ENCODE data around the gene DMWD.

DNA sequence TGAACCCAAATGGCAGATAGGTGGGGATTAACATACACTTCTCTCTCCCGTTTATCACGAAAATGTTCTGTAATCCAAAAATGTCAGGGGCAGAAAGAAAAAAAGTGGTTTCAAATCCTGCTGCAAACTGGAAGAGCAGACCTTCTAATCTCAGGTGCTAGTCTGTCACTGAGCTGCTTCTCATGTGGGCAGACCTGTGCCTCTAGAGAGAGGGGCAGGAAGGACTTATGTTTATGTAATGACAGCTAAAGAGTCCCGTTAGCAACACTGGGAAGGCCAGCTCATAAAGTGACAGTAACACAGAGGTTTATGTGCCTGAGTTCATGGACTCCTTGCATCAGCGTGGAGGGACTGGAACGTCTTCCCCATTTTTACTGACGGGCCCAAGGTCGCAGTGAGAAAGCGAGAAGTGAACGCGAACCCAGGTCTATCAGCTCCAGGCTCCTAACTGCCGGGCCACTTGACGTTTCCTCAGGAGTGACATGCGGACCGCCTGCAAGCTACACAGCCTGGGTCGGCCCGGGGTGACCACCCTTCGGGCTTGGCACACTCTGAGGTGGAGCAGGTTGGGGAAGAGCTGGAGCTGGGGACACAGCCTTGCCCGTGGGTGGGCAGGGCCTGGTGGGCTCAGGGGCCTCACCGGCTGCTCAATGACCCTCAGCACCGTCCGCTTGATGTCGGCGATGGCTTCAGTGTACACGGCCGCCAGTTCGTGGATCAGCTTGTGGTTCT is 32.1 kb upstream of the DMWD start:
- TF ChIP-seq, protein P1, sequence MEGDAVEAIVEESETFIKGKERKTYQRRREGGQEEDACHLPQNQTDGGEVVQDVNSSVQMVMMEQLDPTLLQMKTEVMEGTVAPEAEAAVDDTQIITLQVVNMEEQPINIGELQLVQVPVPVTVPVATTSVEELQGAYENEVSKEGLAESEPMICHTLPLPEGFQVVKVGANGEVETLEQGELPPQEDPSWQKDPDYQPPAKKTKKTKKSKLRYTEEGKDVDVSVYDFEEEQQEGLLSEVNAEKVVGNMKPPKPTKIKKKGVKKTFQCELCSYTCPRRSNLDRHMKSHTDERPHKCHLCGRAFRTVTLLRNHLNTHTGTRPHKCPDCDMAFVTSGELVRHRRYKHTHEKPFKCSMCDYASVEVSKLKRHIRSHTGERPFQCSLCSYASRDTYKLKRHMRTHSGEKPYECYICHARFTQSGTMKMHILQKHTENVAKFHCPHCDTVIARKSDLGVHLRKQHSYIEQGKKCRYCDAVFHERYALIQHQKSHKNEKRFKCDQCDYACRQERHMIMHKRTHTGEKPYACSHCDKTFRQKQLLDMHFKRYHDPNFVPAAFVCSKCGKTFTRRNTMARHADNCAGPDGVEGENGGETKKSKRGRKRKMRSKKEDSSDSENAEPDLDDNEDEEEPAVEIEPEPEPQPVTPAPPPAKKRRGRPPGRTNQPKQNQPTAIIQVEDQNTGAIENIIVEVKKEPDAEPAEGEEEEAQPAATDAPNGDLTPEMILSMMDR (IDR thresholded peaks at IDR 0.05; ENCODE audit: borderline replicate concordance, extremely low read depth, low read length, poor library complexity, severe bottlenecking): no peak
- TF ChIP-seq EZH2 (IDR thresholded peaks at IDR 0.05; ENCODE audit: borderline replicate concordance, low read depth, low read length, severe bottlenecking): no peak
